Stomach (tissue), 4 donors: ENCODE results near the gene UGGT2.

Experiments
- EP300 ChIP-seq: sonication (generic); formaldehyde crosslinking; IDR thresholded peaks from one replicate; pipeline ENCODE4 v1.6.1; 2017; ENCODE audit warnings: antibody characterized with exemption
- POLR2AphosphoS5 ChIP-seq, 3 donors: sonication (generic); formaldehyde crosslinking; IDR thresholded peaks; one replicate each; pipeline ENCODE4 v1.6.1; 2016; ENCODE audit warnings: antibody characterized with exemption in 3 of 3
- TF ChIP-seq, protein P1 (sequence below), 7 experiments: fragments of 450-650 bp in 4 of 7; fragments of 200-600 bp in 3 of 7; sonication (generic) in 3 of 7; IDR thresholded peaks; one replicate each; pipeline ENCODE4 v1.5.1; 2016 to 2019; ENCODE audit warnings: antibody characterized with exemption in 7 of 7, control low read depth in 2 of 7, mild to moderate bottlenecking in 1 of 7

DNA sequence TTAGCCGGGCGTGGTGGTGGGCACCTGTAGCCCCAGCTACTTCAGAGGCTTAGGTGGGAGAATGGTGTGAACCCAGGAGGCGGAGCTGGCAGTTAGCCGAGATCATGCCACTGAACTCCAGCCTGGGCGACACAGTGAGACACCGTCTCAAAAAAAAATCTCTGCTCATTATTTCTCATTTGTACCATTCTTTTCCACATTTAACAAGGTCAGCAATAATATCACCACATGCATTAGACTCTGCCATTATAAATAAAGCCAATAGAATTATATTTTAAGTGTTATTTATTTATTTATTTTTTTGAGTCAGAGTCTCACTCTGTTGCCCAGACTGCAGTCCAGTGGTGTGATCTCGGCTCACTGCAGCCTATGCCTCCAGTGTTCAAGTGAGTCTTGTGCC is 24.2 kb downstream of the UGGT2 start:
- no peak for TF ChIP-seq EP300
- TF ChIP-seq, protein P1, sequence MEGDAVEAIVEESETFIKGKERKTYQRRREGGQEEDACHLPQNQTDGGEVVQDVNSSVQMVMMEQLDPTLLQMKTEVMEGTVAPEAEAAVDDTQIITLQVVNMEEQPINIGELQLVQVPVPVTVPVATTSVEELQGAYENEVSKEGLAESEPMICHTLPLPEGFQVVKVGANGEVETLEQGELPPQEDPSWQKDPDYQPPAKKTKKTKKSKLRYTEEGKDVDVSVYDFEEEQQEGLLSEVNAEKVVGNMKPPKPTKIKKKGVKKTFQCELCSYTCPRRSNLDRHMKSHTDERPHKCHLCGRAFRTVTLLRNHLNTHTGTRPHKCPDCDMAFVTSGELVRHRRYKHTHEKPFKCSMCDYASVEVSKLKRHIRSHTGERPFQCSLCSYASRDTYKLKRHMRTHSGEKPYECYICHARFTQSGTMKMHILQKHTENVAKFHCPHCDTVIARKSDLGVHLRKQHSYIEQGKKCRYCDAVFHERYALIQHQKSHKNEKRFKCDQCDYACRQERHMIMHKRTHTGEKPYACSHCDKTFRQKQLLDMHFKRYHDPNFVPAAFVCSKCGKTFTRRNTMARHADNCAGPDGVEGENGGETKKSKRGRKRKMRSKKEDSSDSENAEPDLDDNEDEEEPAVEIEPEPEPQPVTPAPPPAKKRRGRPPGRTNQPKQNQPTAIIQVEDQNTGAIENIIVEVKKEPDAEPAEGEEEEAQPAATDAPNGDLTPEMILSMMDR (IDR thresholded peaks at IDR 0.05): no peak
- TF ChIP-seq POLR2AphosphoS5 (IDR thresholded peaks at IDR 0.05): no peak
